ENCODE measurements around the gene C11orf21.

The C11orf21 gene

GRCh38 chr11:2320568-2321310 lies 19.0 kb upstream of the C11orf21 start:
- DNase-seq, result no peak

GRCh38 chr11:2319791-2320472 lies 18.2 kb upstream of the C11orf21 start:
- DNase-seq, result no peak

- no peak for DNase-seq
Measured at GRCh38 chr11:2318707-2319106, 17.0 kb upstream of the C11orf21 start.

- no peak for DNase-seq
Measured at GRCh38 chr11:2318123-2318522, 16.4 kb upstream of the C11orf21 start.

GRCh38 chr11:2317354-2318050 lies 15.8 kb upstream of the C11orf21 start:
- no peak for DNase-seq

GRCh38 chr11:2316963-2317244 lies 15.2 kb upstream of the C11orf21 start:
- DNase-seq, result no peak

- no peak for DNase-seq
Measured at GRCh38 chr11:2316169-2316962, 14.6 kb upstream of the C11orf21 start.

- no peak for DNase-seq
Measured at GRCh38 chr11:2315395-2316168, 13.9 kb upstream of the C11orf21 start.

- no peak for DNase-seq
Measured at GRCh38 chr11:2314525-2315394, 13.0 kb upstream of the C11orf21 start.

GRCh38 chr11:2314136-2314524 lies 12.4 kb upstream of the C11orf21 start:
- DNase-seq, result no peak

GRCh38 chr11:2313051-2313951 lies 11.6 kb upstream of the C11orf21 start:
- DNase-seq, result no peak

- no peak for DNase-seq
Measured at GRCh38 chr11:2312232-2313042, 10.7 kb upstream of the C11orf21 start.

- DNase-seq, result no peak
Measured at GRCh38 chr11:2311353-2312133, 9.8 kb upstream of the C11orf21 start.

GRCh38 chr11:2310786-2311352 lies 9.2 kb upstream of the C11orf21 start:
- DNase-seq, result no peak

- no peak for DNase-seq
Measured at GRCh38 chr11:2310073-2310785, 8.5 kb upstream of the C11orf21 start.

- DNase-seq, result no peak
Measured at GRCh38 chr11:2309251-2310072, 7.7 kb upstream of the C11orf21 start.

GRCh38 chr11:2308713-2309112 lies 7.0 kb upstream of the C11orf21 start:
- no peak for DNase-seq

Measured in CD4-positive, alpha-beta T cell treated with Interleukin-17A for 4 hours (primary cell).